Stimulated activated effector memory CD8-positive, alpha-beta T cell treated with anti-CD3 and anti-CD28 coated beads, Interleukin-12 subunit alpha, Interleukin-12 subunit beta, amount 100 ng/mL, for 72 hours (primary cell): Measurements from ENCODE around the gene EEFSEC.

Experiments
- ATAC-seq: fragments of 150-1000 bp; cut with Tn5 transposase; 2 replicates; pipeline ENCODE4 v1.10.0; 2021
- DNase-seq, 2 donors: peaks; one replicate each; pipeline ENCODE4 v3.0.0; 2021 to 2022; ENCODE audit warnings: low spot score in 2 of 2
- H3K27ac Mint-ChIP-seq: one replicate; pipeline ENCODE4 v1.8.0; 2022; ENCODE audit warnings: mild to moderate bottlenecking, mixed read lengths
- H3K36me3 Mint-ChIP-seq: one replicate; pipeline ENCODE4 v1.8.0; 2022; ENCODE audit warnings: mild to moderate bottlenecking, mixed read lengths
- H3K4me1 Mint-ChIP-seq: one replicate; pipeline ENCODE4 v1.8.0; 2022; ENCODE audit warnings: mixed read lengths
- H3K4me3 Mint-ChIP-seq: one replicate; pipeline ENCODE4 v1.8.0; 2022; ENCODE audit warnings: mild to moderate bottlenecking, mixed read lengths
- H3K9me3 Mint-ChIP-seq: one replicate; pipeline ENCODE4 v1.8.0; 2022; ENCODE audit warnings: mixed read lengths

Gene EEFSEC

GRCh38 chr3:128374746-128375445 is 221.6 kb downstream of the EEFSEC start:
- Mint-ChIP-seq H3K4me1 (peaks cover 10% of the 10 kb centered on the region), H3K27ac (no peak overlapping the region), H3K9me3 (no peaks in the 10 kb centered on the region), H3K36me3 (no peaks in the 10 kb centered on the region), H3K4me3 (no peak overlapping the region)
- DNase-seq (no peak), ATAC-seq (no peak)

GRCh38 chr3:128376516-128376915 is 223.2 kb downstream of the EEFSEC start:
- H3K4me3 Mint-ChIP-seq = no peak overlapping the region
- no peaks in the 10 kb centered on the region for H3K9me3 Mint-ChIP-seq
- DNase-seq (no peak), ATAC-seq (no peak)
- H3K36me3 Mint-ChIP-seq = no peaks in the 10 kb centered on the region
- peak overlapping the region; percentile 48 for H3K27ac Mint-ChIP-seq
- peaks cover 9% of the 10 kb centered on the region for H3K4me1 Mint-ChIP-seq

- H3K4me3 Mint-ChIP-seq = no peak overlapping the region
- DNase-seq = no peak
- H3K27ac Mint-ChIP-seq = peak overlapping the region; percentile 45
- peaks cover 10% of the 10 kb centered on the region for H3K4me1 Mint-ChIP-seq
- no peaks in the 10 kb centered on the region for H3K9me3 Mint-ChIP-seq
- no peaks in the 10 kb centered on the region for H3K36me3 Mint-ChIP-seq
- ATAC-seq = no peak
Observed at GRCh38 chr3:128378631-128379347, 225.5 kb downstream of the EEFSEC start.

- no peak overlapping the region for H3K4me3 Mint-ChIP-seq
- ATAC-seq = no peak
- no peaks in the 10 kb centered on the region for H3K9me3 Mint-ChIP-seq
- H3K36me3 Mint-ChIP-seq = no peaks in the 10 kb centered on the region
- no peak for DNase-seq
- H3K4me1 Mint-ChIP-seq = peaks cover 11% of the 10 kb centered on the region
- peak overlapping the region; percentile 45 for H3K27ac Mint-ChIP-seq
Observed at GRCh38 chr3:128379367-128380160, 226.3 kb downstream of the EEFSEC start.

GRCh38 chr3:128380295-128380694 is 227.0 kb downstream of the EEFSEC start:
- no peak for DNase-seq
- H3K27ac Mint-ChIP-seq = peak overlapping the region; percentile 29
- H3K4me1 Mint-ChIP-seq = peaks cover 12% of the 10 kb centered on the region
- no peak for ATAC-seq
- no peaks in the 10 kb centered on the region for H3K36me3 Mint-ChIP-seq
- H3K4me3 Mint-ChIP-seq = no peak overlapping the region
- H3K9me3 Mint-ChIP-seq = no peaks in the 10 kb centered on the region

- H3K4me1 Mint-ChIP-seq = peaks cover 16% of the 10 kb centered on the region
- H3K9me3 Mint-ChIP-seq = no peaks in the 10 kb centered on the region
- H3K36me3 Mint-ChIP-seq = no peaks in the 10 kb centered on the region
- no peak overlapping the region for H3K4me3 Mint-ChIP-seq
- peak overlapping the region; percentile 29 for H3K27ac Mint-ChIP-seq
- DNase-seq = no peak
- ATAC-seq = no peak
Observed at GRCh38 chr3:128380719-128381118, 227.4 kb downstream of the EEFSEC start.

GRCh38 chr3:128381609-128382008 is 228.3 kb downstream of the EEFSEC start:
- no peak for DNase-seq
- no peak for ATAC-seq
- H3K36me3 Mint-ChIP-seq = no peaks in the 10 kb centered on the region
- H3K4me3 Mint-ChIP-seq = no peak overlapping the region
- peak overlapping the region; percentile 56 for H3K27ac Mint-ChIP-seq
- H3K9me3 Mint-ChIP-seq = no peaks in the 10 kb centered on the region
- H3K4me1 Mint-ChIP-seq = peaks cover 19% of the 10 kb centered on the region

GRCh38 chr3:128382221-128382807 is 229.0 kb downstream of the EEFSEC start:
- no peak for ATAC-seq

GRCh38 chr3:128383316-128384235 is 230.3 kb downstream of the EEFSEC start:
- no peak overlapping the region for H3K4me3 Mint-ChIP-seq
- ATAC-seq (peak; percentile 36), DNase-seq (peak in 1 of 2 donors; percentile 7)
- H3K36me3 Mint-ChIP-seq = no peaks in the 10 kb centered on the region
- peak overlapping the region; percentile 62 for H3K27ac Mint-ChIP-seq
- no peaks in the 10 kb centered on the region for H3K9me3 Mint-ChIP-seq
- H3K4me1 Mint-ChIP-seq = peaks cover 19% of the 10 kb centered on the region

More at GRCh38 chr3:128382221-128382807, 229.0 kb downstream of the EEFSEC start:
- Mint-ChIP-seq H3K9me3 (no peaks in the 10 kb centered on the region), H3K36me3 (no peaks in the 10 kb centered on the region), H3K4me1 (peaks cover 19% of the 10 kb centered on the region), H3K27ac (peak overlapping the region; percentile 62), H3K4me3 (no peak overlapping the region)
- no peak for DNase-seq

GRCh38 chr3:128385080-128385832 is 232.0 kb downstream of the EEFSEC start:
- Mint-ChIP-seq H3K4me1 (peaks cover 22% of the 10 kb centered on the region), H3K27ac (peak overlapping the region; percentile 15), H3K9me3 (no peaks in the 10 kb centered on the region), H3K36me3 (no peaks in the 10 kb centered on the region), H3K4me3 (no peak overlapping the region)
- ATAC-seq (no peak), DNase-seq (no peak)

GRCh38 chr3:128388932-128389331 is 235.7 kb downstream of the EEFSEC start:
- Mint-ChIP-seq H3K36me3 (peaks cover 5% of the 10 kb centered on the region), H3K9me3 (no peaks in the 10 kb centered on the region), H3K27ac (no peak overlapping the region), H3K4me3 (no peak overlapping the region), H3K4me1 (peaks cover 26% of the 10 kb centered on the region)
- no peak for ATAC-seq
- DNase-seq = no peak

- no peak for ATAC-seq
- DNase-seq = no peak
- no peak overlapping the region for H3K4me3 Mint-ChIP-seq
- H3K9me3 Mint-ChIP-seq = no peaks in the 10 kb centered on the region
- H3K36me3 Mint-ChIP-seq = peaks cover 5% of the 10 kb centered on the region
- no peak overlapping the region for H3K27ac Mint-ChIP-seq
- peaks cover 25% of the 10 kb centered on the region for H3K4me1 Mint-ChIP-seq
Observed at GRCh38 chr3:128390867-128391266, 237.6 kb downstream of the EEFSEC start.

GRCh38 chr3:128392021-128392420 is 238.7 kb downstream of the EEFSEC start:
- DNase-seq = no peak
- Mint-ChIP-seq H3K9me3 (no peaks in the 10 kb centered on the region), H3K36me3 (peaks cover 5% of the 10 kb centered on the region), H3K27ac (peak overlapping the region; percentile 48), H3K4me3 (no peak overlapping the region), H3K4me1 (peaks cover 24% of the 10 kb centered on the region)
- ATAC-seq = no peak
